SKM-1 (cell line): ENCODE measurements around the gene PHIP.
"Not testable (repeated sequence)": the region's sequence is repeated elsewhere in the genome, so short reads cannot be mapped to it uniquely, and the experiment has no call there.

Source experiments
- DNase-seq: peaks from one replicate; lab custom pipeline; 2025; ENCODE audit not compliant: unreplicated experiment; lab: John Stamatoyannopoulos, UW

Gene PHIP

DNA sequence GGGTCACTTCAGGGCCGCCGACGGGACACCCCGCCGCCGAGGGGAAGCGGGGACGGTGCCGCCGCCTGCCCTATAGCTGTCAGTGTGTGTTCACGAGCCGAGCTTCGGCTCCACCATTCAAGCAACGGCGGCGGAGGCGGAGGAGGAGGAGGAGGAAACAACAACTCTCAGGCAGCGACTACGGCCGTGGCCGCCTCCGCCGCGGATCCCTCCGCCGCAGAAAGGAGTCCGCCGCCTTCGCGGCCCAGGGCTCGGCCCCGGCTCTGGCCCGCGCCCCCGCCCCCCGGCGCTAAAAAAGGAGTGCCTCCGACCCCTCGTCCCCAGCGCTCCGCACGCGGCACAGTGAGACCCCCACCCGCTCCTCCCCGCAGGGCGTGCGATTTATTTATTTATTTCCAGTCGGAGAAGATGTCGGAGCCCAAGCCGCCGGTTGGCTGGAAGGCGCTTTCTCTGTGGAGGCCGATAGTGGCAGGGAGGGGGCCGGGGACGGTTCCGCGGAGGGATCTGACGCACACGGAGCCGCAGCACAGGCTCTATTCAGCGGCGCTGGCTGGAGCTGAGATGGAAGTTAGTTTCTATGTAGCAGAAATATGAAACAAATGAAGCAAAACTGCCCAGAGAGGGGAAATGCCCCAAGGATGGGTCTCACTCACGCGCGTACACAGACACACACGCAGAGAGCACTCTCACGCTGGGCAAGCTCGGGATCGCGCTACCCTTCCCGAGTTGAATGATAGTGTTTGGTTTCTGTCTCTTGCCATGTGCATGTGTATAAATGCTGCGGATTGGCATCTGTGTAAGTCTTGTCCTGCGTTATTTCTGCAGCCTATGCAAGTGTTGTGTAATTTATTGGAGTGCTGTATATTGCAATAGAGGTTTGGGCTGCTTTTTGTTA lies at the start of gene PHIP:
PHIP (minus strand) TSS at position 180 of the 895 bp plus-strand sequence. CDS start 186 bp downstream, outside the sequence.
- DNase-seq: peak; percentile 84

GRCh38 chr6:79127660-79128059 lies 49.6 kb upstream of the PHIP start:
- no peak for DNase-seq

- no peak for DNase-seq
Measured at GRCh38 chr6:79119217-79119616, 41.2 kb upstream of the PHIP start.

- no peak for DNase-seq
Measured at GRCh38 chr6:79117752-79118151, 39.7 kb upstream of the PHIP start.

DNA sequence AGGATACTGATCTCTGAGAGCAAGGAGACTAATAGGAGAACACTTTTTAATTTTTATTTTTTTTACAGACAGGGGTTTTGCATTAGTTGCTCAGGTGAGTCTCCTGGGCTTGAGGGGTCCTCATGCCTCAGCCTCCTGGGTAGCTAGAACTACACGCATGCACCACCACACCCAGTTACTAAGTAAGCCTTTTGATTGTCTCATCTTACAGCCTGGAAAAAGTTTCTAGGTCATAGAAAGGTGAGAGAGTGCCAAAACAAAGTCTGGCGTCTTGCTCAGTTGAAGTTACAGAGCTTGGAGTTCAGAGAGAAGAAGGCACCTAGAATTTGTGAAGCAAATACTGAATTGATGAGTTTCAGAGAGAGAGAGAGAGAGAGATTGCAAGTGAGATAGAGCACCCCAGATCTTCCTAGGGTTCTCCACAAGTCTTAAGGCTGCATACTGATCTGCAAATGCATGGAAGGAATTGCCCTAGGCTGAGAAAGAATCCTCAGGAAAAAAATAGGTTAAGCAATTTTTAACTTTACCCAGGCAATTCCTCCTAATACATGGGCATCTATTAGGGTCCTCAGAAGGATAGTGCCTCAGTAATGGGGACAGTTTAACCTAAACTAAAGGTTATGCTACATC lies 37.6 kb upstream of the PHIP start:
- no peak for DNase-seq

GRCh38 chr6:79111549-79111948 lies 33.5 kb upstream of the PHIP start:
- DNase-seq: no peak

DNA sequence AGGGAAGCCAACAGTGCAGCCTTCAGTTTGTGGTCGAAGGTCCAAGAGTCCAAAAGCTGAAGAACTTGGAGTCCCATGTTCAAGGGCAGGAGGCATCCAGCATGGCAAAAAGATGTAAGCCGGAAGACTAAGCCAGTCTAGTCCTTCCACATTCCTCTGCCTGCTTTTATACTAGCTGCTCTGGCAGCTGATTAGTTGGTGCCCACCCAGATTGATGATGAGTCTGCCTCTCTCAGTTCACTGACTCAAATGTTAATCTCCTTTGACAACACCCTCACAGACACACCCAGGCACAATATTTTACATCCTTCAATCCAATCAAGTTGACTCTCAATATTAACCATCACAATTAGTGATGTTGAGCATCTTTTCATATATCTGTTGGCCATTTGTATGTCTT lies 23.1 kb upstream of the PHIP start:
- no peak for DNase-seq

GRCh38 chr6:79100304-79100703 lies 22.2 kb upstream of the PHIP start:
- no peak for DNase-seq

GRCh38 chr6:79094938-79095337 lies 16.9 kb upstream of the PHIP start:
- no peak for DNase-seq

DNA sequence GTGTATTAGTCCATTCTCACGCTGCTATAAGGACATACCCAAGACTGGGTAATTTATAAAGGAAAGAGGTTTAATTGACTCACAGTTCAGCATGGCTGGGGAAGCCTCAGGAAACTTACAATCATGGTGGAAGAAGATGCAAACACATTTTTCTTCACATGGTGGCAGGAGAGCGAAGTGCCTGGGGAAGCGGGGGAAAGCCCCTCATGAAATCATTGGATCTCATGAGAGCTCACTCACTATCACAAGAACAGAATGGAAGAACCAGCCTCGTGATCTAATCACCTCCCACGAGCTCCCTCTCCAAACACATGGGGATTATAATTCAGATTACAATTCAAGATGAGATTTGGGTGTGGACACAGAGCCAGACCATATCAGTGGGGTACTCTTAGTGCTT lies 13.7 kb upstream of the PHIP start:
- not testable (repeated sequence) for DNase-seq

GRCh38 chr6:79089552-79090404 lies 11.7 kb upstream of the PHIP start:
- DNase-seq: no peak

DNA sequence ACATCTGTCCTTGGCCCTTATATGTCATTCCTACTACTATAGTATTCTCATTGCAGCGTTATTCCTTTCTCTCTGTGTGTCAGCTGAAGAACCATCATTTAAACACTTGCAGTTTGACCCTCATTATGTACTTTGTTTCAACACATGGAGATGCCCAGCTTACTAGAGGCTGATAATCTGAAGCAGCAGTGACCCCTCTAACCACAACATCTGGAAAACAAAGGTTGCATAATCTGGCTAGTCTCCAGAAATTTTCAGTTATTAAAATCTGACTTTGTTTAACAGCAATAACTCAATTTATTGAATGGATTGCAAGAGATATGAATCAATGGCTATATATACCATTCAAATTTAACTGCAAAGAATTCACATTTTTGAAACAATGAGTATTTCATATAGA lies 6.6 kb upstream of the PHIP start:
- no peak for DNase-seq

DNA sequence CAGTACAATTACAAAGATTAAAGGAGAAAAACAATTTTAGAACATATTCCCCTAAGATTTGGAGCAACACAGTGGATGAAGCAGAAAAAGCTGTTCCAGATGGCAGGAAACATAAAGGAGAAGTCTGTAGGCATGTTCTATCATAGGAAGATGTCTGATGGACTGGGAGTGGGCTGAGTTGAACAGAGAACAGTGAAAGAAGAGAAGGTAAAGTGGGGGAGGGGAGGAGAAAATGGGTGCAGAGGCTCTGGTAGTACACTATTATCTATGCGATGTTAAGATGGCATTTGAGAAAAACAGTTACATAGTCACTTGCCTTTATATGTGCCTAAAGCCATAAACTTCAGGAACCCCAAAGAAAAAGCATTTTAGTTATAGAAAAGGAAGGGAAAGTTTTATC lies 4.2 kb upstream of the PHIP start:
- DNase-seq: no peak

DNA sequence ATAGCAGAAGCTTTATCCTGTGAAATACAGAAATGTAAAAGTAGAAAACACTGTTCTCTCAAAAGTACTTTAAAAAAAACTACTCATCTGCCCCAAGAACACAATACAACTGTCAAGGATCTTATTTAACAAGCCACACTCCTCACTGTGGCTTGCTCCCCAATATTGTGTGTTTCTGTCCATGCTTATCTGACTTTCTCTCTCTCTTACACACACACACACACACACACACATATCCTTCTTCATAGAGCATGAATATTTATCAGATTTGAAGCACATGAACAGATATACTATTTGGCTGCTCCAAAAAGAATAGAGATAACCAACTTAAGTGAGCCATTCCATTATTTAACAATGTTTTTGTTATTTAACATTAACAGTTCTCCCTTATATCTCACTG lies 3.6 kb upstream of the PHIP start:
- no peak for DNase-seq

GRCh38 chr6:79079561-79080041 lies 1.5 kb upstream of the PHIP start:
- DNase-seq: no peak

DNA sequence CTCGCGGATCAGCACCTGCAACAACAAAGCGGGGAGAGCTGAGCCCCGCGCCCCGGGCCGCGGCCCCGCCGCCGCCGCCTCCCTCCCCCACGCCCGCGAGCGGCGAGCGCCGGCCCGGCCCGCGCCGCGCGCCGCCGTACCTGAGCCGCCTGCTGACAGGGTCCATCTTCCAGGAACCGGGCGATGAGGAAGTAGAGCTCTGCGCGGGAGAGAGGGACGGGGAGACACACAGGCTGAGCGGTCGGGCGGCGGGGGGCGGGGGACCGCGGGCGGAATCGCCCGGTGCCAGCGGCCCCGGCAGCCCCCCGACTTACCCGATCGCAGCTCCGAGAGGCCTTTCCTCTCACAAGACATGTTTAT lies 359 bp downstream of the PHIP start:
- DNase-seq: peak; percentile 31

DNA sequence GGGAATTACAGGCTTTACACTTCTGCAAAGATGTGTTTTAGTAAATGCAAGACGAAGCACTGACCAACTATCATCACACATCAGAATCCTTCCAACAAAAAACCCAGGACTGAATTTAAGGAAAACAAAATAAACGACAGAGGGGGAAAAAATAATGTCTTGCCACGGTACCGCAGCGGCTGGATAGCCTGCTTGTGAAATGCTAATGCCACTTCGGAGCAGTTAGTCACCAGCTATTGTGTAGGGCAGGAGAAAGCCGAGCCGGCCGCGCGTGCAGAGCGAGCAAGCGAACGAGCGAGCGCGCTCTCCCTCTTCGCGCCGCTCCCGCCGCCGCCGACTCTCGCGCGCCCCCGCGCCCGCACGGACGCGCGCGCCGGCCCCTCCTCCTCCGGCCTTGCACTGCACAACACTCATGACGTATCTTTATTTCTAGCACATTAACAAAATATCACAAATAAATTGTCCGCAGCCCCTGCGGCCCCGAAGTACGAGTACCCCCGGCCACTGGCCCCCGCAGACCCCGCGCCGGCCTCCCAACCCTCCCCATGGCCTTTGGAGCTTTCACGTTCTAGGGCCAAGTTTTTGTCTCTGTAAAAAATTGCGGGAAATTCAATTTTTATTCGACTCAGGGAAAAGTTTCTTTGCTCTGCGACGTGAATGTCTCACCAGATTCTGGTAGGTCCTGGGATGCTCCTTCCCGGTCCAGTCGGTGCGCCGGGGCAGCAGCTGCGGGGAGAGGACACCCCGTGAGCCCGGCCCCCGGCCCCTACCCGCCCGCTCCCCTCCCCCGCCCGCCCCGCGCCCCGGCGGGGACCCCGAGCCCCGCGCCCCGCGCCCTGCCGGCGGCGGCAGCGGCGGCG lies 1.0 kb downstream of the PHIP start:
- peak; percentile 90 for DNase-seq

GRCh38 chr6:79076160-79076559 lies 1.9 kb downstream of the PHIP start:
- DNase-seq: no peak

DNA sequence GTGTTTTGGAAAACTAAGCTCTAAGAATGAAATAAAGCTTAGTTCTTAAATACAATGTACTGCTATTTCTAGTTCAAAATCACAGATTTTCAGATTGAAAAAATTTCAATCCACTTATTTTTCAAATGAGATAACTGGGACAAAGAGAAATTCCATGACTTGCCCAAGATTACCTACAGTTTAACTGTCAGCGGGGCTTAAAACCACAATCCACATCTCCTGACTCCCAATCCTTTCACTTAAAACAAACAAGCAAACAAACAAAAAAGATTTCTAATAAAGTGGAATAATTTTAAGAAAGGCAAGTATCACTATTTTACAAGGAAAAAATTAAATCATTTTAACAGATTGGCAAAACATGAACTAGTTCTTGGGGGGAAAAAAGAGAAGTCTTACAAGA lies 4.2 kb downstream of the PHIP start:
- no peak for DNase-seq

- DNase-seq: no peak
Measured at GRCh38 chr6:79072640-79073181, 5.3 kb downstream of the PHIP start.
